AG04450 (cell line): ENCODE measurements around the gene TMEM181. TPM values are rescaled to one million over a fixed set of nuclear protein-coding genes. Genes with fewer than 3 reads are reported as not detected.

Experiments
- CTCF ChIA-PET: fragments of 300-600, 350-600 bp; formaldehyde crosslinking; extraction: SDS; loops from one replicate; lab custom pipeline; 2022; ENCODE audit warnings: antibody characterized with exemption, inconsistent platforms; lab: Charles Lee
- POLR2A ChIA-PET: fragments of 350-600 bp; formaldehyde crosslinking; extraction: SDS; loops from one replicate; lab custom pipeline; 2021; ENCODE audit warnings: antibody characterized with exemption, inconsistent platforms; lab: Yijun Ruan, JAX
- DNase-seq: peaks from one replicate; pipeline ENCODE4 v3.0.0-alpha.2; 2011; ENCODE audit warnings: low read depth, low spot score
- H3K27ac ChIP-seq: one replicate; pipeline ENCODE4 v1.5.1; 2012; ENCODE audit warnings: low read depth, low read length, control low read depth
- H3K27me3 ChIP-seq: one replicate; pipeline ENCODE4 v1.6.0; 2012; ENCODE audit warnings: low read length; ENCODE audit not compliant: control insufficient read depth, insufficient read depth
- H3K4me3 ChIP-seq: 2 replicates; pipeline ENCODE4 v1.5.1; 2011; ENCODE audit warnings: mild to moderate bottlenecking, low read depth, low read length, control low read depth
- H3K9me3 ChIP-seq: 2 replicates; pipeline ENCODE4 v1.5.1; 2012; ENCODE audit warnings: low read length; ENCODE audit not compliant: control insufficient read depth, insufficient read depth
- polyA plus RNA-seq: library from polyadenylated mRNA; depleted of rRNA; stranded (reverse); fragments of >200 nt; gene quantifications from 2 replicates; pipeline ENCODE4 v1.2.3, GENCODE V29; 2011
- TF ChIP-seq, protein P1 (sequence below): IDR thresholded peaks from 2 replicates; pipeline ENCODE4 v1.5.1; 2011; ENCODE audit warnings: low read depth, low read length, control low read depth, inconsistent platforms

Gene TMEM181
- polyA plus RNA-seq, 1 experiment, result 44.1 TPM

GRCh38 chr6:158607411-158608170 is 47.7 kb downstream of the TMEM181 start:
- Histone ChIP-seq H3K27ac (no peak overlapping the region), H3K9me3 (peaks cover 9% of the 10 kb centered on the region; the same call in 1 of the 2 replicates), H3K27me3 (no peaks in the 10 kb centered on the region), H3K4me3 (no peak overlapping the region)
- TF ChIP-seq, protein P1, sequence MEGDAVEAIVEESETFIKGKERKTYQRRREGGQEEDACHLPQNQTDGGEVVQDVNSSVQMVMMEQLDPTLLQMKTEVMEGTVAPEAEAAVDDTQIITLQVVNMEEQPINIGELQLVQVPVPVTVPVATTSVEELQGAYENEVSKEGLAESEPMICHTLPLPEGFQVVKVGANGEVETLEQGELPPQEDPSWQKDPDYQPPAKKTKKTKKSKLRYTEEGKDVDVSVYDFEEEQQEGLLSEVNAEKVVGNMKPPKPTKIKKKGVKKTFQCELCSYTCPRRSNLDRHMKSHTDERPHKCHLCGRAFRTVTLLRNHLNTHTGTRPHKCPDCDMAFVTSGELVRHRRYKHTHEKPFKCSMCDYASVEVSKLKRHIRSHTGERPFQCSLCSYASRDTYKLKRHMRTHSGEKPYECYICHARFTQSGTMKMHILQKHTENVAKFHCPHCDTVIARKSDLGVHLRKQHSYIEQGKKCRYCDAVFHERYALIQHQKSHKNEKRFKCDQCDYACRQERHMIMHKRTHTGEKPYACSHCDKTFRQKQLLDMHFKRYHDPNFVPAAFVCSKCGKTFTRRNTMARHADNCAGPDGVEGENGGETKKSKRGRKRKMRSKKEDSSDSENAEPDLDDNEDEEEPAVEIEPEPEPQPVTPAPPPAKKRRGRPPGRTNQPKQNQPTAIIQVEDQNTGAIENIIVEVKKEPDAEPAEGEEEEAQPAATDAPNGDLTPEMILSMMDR, result no peak
- ChIA-PET POLR2A (no interaction called here), CTCF (interaction anchor here (0.8 to 5.4 kb wide), 3 partner anchors 89 to 394 kb away, joined by 3 to 97 read pairs (median 5); no protein-coding TSS in a partner anchor)
- no peak for DNase-seq

- TF ChIP-seq, protein P1, result no peak
- H3K27me3 ChIP-seq, result no peaks in the 10 kb centered on the region
- peaks cover 9% of the 10 kb centered on the region; the same call in 1 of the 2 replicates for H3K9me3 ChIP-seq
- H3K27ac ChIP-seq, result no peak overlapping the region
- no peak for DNase-seq
- ChIA-PET POLR2A (no interaction called here), CTCF (interaction anchor here (0.7 to 5.4 kb wide), 5 partner anchors 52 to 394 kb away, joined by 3 to 97 read pairs (median 5); no protein-coding TSS in a partner anchor)
- no peak overlapping the region for H3K4me3 ChIP-seq
Measured at GRCh38 chr6:158608221-158608620, 48.3 kb downstream of the TMEM181 start.

- ChIA-PET CTCF (interaction anchor here (1.5 to 2.2 kb wide), 2 partner anchors 389 to 395 kb away, joined by 6 to 8 read pairs; no protein-coding TSS in a partner anchor), POLR2A (no interaction called here)
- no peak for DNase-seq
Measured at GRCh38 chr6:158609455-158610155, 49.7 kb downstream of the TMEM181 start.

DNA sequence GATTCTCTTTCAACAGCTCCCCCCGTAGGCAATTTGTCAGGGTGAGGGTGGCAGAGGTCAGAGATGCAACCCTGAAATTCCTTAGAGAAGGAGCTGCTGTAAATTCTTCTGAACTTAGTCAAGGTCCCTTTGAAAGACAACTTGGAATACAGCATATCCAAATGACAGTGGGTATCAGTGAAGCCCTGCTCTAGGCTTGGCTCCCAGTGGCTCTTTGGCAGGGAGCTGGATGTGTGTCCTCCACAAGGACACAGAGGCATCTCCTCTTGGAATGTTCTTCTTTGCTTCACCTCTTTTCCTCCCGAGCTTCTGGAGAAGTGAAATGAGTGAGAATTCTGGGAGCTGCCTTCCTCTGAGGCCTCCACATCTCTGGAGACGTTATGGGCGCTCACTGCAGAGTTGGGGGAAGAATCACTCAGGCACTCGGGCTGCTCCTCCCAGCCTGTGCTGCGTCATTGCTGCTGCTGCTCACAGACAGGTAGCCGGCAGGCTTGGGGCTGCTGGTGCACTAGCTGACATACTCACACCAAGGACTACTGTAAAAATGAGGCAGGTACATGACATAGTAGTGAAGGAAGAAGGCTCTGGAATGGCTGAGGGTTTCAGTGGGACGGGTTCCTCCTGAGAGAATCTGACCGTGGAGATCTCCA is 50.6 kb downstream of the TMEM181 start:
- no peak overlapping the region for H3K27ac ChIP-seq
- H3K4me3 ChIP-seq, result no peak overlapping the region
- TF ChIP-seq, protein P1, result no peak
- DNase-seq, result no peak
- ChIA-PET POLR2A (no interaction called here), CTCF (interaction anchor here (1.4 to 3.1 kb wide), 3 partner anchors 81 to 396 kb away, joined by 6 to 16 read pairs (median 8); no protein-coding TSS in a partner anchor)
- H3K9me3 ChIP-seq, result peaks cover 9% of the 10 kb centered on the region; the same call in 1 of the 2 replicates
- no peaks in the 10 kb centered on the region for H3K27me3 ChIP-seq

More at GRCh38 chr6:158609455-158610155, 49.7 kb downstream of the TMEM181 start:
- Histone ChIP-seq H3K4me3 (no peak overlapping the region), H3K9me3 (peaks cover 9% of the 10 kb centered on the region; the same call in 1 of the 2 replicates), H3K27ac (no peak overlapping the region), H3K27me3 (no peaks in the 10 kb centered on the region)
- TF ChIP-seq, protein P1, result no peak
